GM06990 (cell line): ENCODE measurements around the gene NRIP3.
"Not testable (repeated sequence)": the region's sequence is repeated elsewhere in the genome, so short reads cannot be mapped to it uniquely, and the experiment has no call there.

ENCODE experiments used
- DNase-seq: peaks from one replicate; pipeline ENCODE4 v3.0.0-alpha.2; 2011; ENCODE audit not compliant: insufficient read length; ENCODE audit errors: extremely low read depth
- H3K27me3 ChIP-seq: replicated peaks from 2 replicates; pipeline ENCODE4 v1.6.0; 2011; ENCODE audit warnings: low read length; ENCODE audit not compliant: control insufficient read depth, insufficient read depth
- H3K36me3 ChIP-seq: 2 replicates; pipeline ENCODE4 v1.5.1; 2011; ENCODE audit warnings: low read length; ENCODE audit not compliant: control insufficient read depth, insufficient read depth
- H3K4me3 ChIP-seq: replicated peaks from 2 replicates; pipeline ENCODE4 v1.5.1; 2011; ENCODE audit warnings: low read depth, mild to moderate bottlenecking, control low read depth, low read length
- CTCF ChIP-seq: IDR thresholded peaks from 2 replicates; pipeline ENCODE4 v1.5.1; 2011; ENCODE audit warnings: low read length, control low read depth, mild to moderate bottlenecking, inconsistent platforms; ENCODE audit not compliant: insufficient read depth, poor library complexity, severe bottlenecking

Gene NRIP3

GRCh38 chr11:9016916-9017642, 13.3 kb upstream of the NRIP3 start:
- TF ChIP-seq CTCF, result no peak
- DNase-seq, result no peak

GRCh38 chr11:9015677-9016076, 11.9 kb upstream of the NRIP3 start:
- no peaks in the 10 kb centered on the region for H3K27me3 ChIP-seq
- no peak overlapping the region for H3K4me3 ChIP-seq
- peak; percentile 81 for TF ChIP-seq CTCF
- DNase-seq, result peak; percentile 24
- no peaks in the 10 kb centered on the region for H3K36me3 ChIP-seq

More at GRCh38 chr11:9016916-9017642, 13.3 kb upstream of the NRIP3 start:
- no peak overlapping the region for H3K4me3 ChIP-seq
- H3K36me3 ChIP-seq, result no peaks in the 10 kb centered on the region
- H3K27me3 ChIP-seq, result no peaks in the 10 kb centered on the region

DNA sequence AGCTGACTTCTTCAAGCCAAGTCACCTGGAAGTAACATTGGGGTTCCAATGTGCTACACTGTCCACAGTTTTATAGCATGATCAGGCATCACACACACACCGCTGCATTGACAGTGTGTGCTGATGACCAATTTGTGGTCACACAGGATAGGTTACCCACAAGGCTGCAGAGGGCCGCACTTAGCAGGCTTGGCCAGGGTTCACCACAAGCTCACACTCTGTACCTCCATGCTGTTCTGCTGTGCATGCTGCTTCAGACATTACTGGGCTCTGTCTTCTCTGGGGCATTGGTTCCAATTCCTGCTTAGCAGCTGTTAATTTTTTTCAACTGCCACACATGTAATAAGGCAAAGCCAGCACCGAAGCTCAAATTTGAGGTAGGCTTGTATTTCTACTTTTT, 11.0 kb upstream of the NRIP3 start:
- DNase-seq, result no peak
- TF ChIP-seq CTCF, result no peak

DNA sequence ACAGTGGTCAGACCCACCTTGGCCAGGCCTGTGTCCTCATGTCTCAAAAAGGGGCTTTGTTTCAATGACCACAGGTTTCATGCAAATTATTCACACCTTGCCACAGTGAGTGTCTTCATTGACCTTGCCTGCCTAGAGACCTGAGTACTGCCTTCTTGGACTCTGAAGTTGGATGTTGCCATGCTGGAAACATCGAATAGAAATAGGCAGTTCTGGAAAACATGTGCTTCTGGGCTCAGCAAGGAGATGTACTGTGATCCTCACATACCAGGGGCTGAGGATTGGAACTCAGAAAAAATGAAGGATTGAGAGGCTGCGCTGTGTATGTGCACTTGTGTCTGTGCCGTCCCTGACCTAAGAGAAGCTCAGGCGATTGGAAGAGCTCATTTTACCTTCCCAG, 9.6 kb upstream of the NRIP3 start:
- no peak for DNase-seq
- Histone ChIP-seq H3K4me3 (no peak overlapping the region), H3K27me3 (no peaks in the 10 kb centered on the region), H3K36me3 (no peaks in the 10 kb centered on the region)
- TF ChIP-seq CTCF, result no peak

More for the DNA sequence above, 11.0 kb upstream of the NRIP3 start:
- Histone ChIP-seq H3K27me3 (no peaks in the 10 kb centered on the region), H3K4me3 (no peak overlapping the region), H3K36me3 (no peaks in the 10 kb centered on the region)

DNA sequence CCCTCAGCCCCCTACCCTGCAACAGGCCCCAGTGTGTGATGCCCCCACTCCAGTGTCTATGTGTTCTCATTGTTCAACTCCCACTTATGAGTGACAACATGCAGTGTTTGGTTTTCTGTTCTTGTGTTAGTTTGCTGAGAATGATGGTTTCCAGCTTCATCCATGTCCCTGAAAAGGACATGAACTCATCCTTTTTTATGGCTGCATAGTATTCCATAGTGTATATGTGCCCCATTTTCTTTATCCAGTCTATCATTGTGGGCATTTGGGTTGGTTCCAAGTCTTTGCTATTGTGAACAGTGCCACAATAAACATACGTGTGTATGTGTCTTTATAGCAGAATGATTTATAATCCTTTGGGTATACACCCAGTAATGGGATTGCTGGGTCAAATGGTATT, 5.7 kb upstream of the NRIP3 start:
- H3K27me3 ChIP-seq, DNase-seq, H3K4me3 ChIP-seq, H3K36me3 ChIP-seq: not testable (repeated sequence)

- TF ChIP-seq CTCF, result no peak
- DNase-seq, result no peak
- H3K4me3 ChIP-seq, result no peak overlapping the region
- no peaks in the 10 kb centered on the region for H3K36me3 ChIP-seq
- peaks cover 2% of the 10 kb centered on the region for H3K27me3 ChIP-seq
These were observed 4.9 kb upstream of the NRIP3 start for GRCh38 chr11:9008661-9009060.
